ENCODE results near the gene IRF2.
A peak's percentile ranks its signal among the peaks of the same experiment; 100 is the strongest.
"Not testable (repeated sequence)": the region's sequence is repeated elsewhere in the genome, so short reads cannot be mapped to it uniquely, and the experiment has no call there.

Gene IRF2

GRCh38 chr4:184389978-184390900 is 84.1 kb downstream of the IRF2 start:
- DNase-seq (ENCODE audit: low spot score), result no peak

GRCh38 chr4:184388106-184388505 is 86.2 kb downstream of the IRF2 start:
- no peak for DNase-seq (ENCODE audit: low spot score)

GRCh38 chr4:184387351-184387750 is 87.0 kb downstream of the IRF2 start:
- DNase-seq (ENCODE audit: low spot score), result no peak

GRCh38 chr4:184386271-184386781 is 88.0 kb downstream of the IRF2 start:
- DNase-seq (ENCODE audit: low spot score), result no peak

GRCh38 chr4:184385705-184386141 is 88.6 kb downstream of the IRF2 start:
- DNase-seq (ENCODE audit: low spot score), result no peak

- DNase-seq (ENCODE audit: low spot score), result no peak
Observed at GRCh38 chr4:184384810-184385557, 89.4 kb downstream of the IRF2 start.

GRCh38 chr4:184384056-184384809 is 90.1 kb downstream of the IRF2 start:
- peak; percentile 29 for DNase-seq (ENCODE audit: low spot score)

GRCh38 chr4:184383497-184384055 is 90.8 kb downstream of the IRF2 start:
- no peak for DNase-seq (ENCODE audit: low spot score)

- no peak for DNase-seq (ENCODE audit: low spot score)
Observed at GRCh38 chr4:184382189-184382846, 92.0 kb downstream of the IRF2 start.

GRCh38 chr4:184380707-184381106 is 93.6 kb downstream of the IRF2 start:
- no peak for DNase-seq (ENCODE audit: low spot score)

GRCh38 chr4:184380214-184380613 is 94.1 kb downstream of the IRF2 start:
- not testable (repeated sequence) for DNase-seq (ENCODE audit: low spot score)

- no peak for DNase-seq (ENCODE audit: low spot score)
Observed at GRCh38 chr4:184376923-184377322, 97.4 kb downstream of the IRF2 start.

GRCh38 chr4:184376126-184376838 is 98.1 kb downstream of the IRF2 start:
- no peak for DNase-seq (ENCODE audit: low spot score)

- DNase-seq (ENCODE audit: low spot score), result not testable (repeated sequence)
Observed at GRCh38 chr4:184375623-184376022, 98.7 kb downstream of the IRF2 start.

GRCh38 chr4:184375027-184375426 is 99.3 kb downstream of the IRF2 start:
- DNase-seq (ENCODE audit: low spot score), result no peak

GRCh38 chr4:184373886-184374405 is 100.4 kb downstream of the IRF2 start:
- no peak for DNase-seq (ENCODE audit: low spot score)

GRCh38 chr4:184371390-184371787 is 103.0 kb downstream of the IRF2 start:
- DNase-seq (ENCODE audit: low spot score), result no peak

- DNase-seq (ENCODE audit: low spot score), result no peak
Observed at GRCh38 chr4:184370711-184371389, 103.5 kb downstream of the IRF2 start.

- no peak for DNase-seq (ENCODE audit: low spot score)
Observed at GRCh38 chr4:184369871-184370270, 104.5 kb downstream of the IRF2 start.

GRCh38 chr4:184368731-184369130 is 105.6 kb downstream of the IRF2 start:
- DNase-seq (ENCODE audit: low spot score), result no peak
